COLO829 (cell line): ENCODE measurements around the gene NAALADL2.
A peak's percentile ranks its signal among the peaks of the same experiment; 100 is the strongest.

Source experiments
- DNase-seq: peaks from one replicate; pipeline ENCODE4 v3.0.0; 2012; ENCODE audit warnings: low spot score

NAALADL2 gene

GRCh38 chr3:175857666-175858270 is 998.6 kb downstream of the NAALADL2 start:
- peak; percentile 52 for DNase-seq
